Activated CD4-positive, alpha-beta T cell treated with anti-CD3 and anti-CD28 coated beads for 24 hours (primary cell): Measurements from ENCODE around the gene LMO1.

Source experiments
- DNase-seq, 2 donors: peaks; one replicate each; pipeline ENCODE4 v3.0.0-alpha.2; 2020; ENCODE audit warnings: low read depth in 2 of 2

Gene LMO1

DNA sequence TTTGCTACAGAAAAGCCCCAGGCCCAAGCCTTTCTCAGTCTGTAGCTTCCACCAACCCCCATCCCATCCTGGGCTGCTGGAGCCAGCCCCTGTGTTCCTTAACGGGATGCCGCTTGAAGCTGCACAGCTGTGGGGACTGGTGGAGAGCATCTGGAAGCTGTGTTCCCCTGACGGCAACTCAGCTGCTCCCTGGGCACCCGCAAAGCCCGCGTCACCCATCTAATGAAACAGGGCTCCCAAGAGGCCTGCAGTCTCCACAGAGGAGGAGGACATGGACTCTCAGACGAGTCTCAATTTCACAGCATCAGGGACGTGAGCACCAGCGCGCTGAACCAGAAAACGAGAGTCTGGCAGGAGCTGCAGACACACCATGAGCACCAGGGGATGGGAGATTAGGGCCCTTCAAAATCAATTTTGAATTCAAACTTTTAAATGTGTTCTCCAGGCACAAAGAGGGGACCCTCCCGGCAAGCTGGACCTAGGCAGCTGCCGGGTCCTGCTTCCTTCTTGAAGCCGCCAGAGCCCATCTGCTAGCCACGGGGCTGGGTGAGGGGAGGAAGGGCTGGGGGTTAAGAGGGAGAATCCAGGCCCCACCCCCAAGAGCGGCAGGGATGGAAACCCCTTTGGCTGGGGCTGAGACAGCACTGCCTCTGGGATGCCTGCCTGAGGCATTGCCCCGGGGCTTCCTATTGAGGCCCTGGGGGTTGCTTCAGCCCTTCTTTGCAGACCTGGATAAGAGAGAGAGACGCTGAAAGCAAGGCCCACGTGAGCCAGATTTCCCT is 21.0 kb downstream of the LMO1 start:
- DNase-seq = no peak

GRCh38 chr11:8242118-8242475 is 21.6 kb downstream of the LMO1 start:
- no peak for DNase-seq

DNA sequence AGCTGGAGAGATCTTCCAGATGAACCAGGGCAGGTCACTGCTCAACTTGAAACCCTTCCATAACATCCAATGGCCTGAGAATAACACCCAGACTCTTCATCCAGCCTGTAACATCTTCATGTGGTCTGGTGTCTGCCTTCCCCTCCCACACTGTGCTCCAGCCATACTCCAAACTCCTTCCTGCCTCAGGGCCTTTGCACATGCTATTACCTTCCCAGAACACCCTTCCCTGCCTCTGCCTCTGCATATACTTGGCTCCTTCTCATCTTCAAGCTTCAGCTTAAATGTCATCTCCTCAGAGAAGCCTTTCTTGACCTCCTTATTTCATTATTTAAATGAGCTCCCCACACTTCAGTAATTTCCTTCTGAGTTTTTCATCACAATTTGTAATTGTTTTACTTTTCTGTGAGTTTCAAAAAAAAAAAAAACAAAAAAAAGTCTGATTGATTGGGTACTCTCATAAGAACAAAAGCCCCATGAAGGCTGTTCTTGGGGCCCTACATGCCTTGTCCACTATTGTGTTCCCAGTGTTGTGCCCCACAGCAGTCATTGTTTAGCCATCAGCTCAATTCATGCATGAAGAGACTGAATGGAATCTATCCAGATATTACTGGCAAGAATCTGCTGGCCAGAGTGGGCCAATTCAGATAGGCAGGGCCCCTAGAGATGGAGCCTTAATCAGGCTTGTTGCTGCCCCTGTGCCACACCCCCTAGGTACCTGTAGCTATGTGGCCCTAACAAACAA is 22.1 kb downstream of the LMO1 start:
- no peak for DNase-seq

DNA sequence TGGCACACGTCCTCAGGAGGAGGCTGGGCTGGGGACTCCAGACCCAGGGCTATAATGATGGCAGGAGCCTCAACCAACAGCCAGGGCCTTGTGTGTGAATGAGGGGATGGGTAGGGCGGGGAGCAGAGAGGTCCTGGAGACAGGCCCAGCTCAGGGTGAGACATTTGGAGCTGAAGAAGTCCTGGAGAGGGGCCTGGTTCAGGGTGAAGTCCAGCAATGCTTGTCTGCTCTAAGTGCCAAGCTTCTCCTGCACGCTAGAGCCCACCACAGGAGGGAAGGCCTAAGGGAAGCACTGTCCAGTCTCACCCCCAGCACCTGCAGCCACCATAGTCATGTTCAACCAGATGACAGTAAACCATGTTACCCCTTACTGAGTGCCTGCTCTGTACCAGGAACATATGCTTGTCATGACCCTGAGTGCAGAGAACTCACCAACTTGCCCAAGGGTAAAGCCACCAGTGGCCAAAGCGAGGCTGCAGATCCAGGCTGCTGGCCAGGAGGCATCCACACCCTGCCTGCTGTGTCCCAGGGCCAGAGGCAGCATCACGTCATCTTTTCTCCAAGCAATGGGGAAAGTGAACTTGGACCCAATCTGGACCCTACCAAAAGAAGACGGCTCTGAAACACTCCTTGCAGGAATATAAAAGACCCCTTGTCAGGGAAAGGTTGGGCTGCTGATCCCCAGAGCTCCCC is 24.0 kb downstream of the LMO1 start:
- DNase-seq = no peak

GRCh38 chr11:8239040-8239439 is 24.6 kb downstream of the LMO1 start:
- DNase-seq = no peak

GRCh38 chr11:8237453-8237852 is 26.2 kb downstream of the LMO1 start:
- DNase-seq = no peak

DNA sequence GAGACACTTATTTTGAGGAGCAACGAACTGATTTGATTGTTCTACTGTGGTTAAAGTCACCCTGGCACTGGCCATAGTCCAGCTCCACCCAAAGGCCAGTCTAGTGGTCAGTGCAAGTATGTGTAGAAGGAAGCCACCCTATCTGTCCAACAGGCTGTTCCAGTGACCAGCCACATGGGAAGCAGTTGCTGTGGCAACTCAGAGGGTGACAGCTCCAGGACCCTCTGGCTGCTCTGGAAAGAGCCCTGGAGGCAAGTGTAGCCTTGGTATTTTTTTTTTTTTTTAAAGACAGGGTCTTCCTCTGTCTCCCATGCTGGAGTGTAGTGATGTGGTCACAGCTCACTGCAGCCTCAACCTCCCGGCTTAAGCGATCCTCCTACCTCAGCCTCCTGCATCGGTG is 27.8 kb downstream of the LMO1 start:
- no peak for DNase-seq

GRCh38 chr11:8234910-8235309 is 28.8 kb downstream of the LMO1 start:
- no peak for DNase-seq

DNA sequence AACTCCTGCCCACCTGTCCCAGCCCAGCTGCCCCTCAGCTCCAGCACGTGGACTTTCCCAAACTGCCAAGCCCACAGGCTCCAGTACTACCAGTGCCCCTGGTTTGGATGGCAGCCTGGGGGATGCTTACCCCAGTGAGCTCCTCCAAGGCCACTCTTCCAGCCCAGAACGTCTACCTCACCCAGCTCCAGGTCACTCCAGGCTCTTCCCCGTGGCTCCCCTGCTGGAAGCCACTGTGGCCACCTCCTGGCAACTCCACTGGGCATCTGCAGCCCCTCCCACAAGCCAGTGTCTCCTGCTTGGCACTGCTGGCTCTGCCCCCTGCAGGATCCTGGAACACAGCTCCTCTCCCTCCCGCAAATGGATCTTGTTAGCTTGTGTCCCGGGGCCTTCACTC is 29.3 kb downstream of the LMO1 start:
- no peak for DNase-seq

DNA sequence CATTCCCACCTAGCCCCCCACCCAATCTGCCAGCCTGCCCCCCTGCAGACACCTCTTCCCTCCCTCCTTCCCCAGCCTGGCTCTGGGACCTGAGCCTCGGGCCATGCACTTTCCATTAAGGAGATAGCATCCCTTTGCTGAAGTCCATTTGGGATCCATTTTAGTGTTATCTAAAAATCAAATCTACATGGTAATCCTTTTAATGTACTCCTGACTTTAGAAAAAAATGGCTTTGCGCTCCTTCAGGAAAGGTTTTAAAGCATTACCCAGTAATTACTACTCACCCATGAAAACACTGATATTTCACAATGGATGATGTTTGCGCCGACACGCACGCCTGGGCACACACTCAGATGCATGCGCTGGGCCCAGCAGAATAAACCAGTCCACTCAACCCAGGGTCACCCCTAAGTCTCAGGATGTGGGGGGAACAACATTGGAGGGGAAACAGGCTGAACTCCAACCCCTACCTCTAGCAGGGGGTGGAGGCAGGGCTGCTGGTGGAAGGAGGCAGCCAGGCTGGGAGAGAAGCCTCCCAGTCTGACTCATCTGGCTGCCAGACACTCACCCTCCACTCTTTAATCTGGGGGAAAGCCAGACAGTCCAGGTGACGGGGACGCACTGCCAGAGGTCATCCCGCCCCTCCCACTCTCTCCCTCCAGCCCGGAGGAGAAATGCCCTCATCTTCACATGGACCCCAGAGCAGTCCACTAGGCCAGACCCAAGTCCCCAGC is 29.8 kb downstream of the LMO1 start:
- DNase-seq = no peak

DNA sequence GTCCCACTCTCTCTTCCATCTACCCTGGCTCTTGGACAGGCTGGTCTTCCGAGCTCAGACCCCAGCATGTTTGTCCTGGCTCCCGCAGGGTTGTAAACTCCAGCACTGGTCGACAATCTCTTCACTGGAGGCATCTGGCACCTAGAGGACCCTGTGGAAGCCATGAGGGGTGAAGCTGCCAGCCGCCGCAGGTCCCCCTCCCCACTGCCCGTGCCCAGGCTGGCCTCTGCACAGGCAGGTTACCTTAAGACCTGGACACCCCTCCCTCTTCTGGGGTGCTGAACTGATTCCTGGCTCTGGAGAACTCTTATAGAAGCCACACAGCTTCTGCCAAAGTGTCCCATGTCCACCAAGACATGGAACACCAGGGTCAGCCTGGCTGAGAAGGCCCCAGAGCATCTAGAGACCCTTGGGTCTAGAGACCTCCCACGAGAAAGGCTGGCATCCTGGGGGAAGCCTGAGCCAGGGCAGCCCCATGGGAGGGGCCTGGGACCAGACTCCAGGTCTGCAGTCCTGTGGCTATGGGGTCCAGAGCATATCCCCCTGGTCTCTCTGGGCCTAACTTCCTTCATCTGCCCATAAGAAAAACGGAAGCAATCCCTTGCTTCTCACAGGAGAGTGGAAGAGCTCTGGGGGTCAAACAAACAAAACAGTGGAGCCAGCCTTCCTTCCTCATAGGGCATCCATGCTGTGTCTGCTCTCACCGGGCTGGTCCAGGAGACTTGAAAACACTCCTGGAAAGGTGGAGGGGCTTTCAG is 30.6 kb downstream of the LMO1 start:
- DNase-seq = no peak

- DNase-seq = no peak
These were observed 31.3 kb downstream of the LMO1 start for GRCh38 chr11:8232414-8232813.

DNA sequence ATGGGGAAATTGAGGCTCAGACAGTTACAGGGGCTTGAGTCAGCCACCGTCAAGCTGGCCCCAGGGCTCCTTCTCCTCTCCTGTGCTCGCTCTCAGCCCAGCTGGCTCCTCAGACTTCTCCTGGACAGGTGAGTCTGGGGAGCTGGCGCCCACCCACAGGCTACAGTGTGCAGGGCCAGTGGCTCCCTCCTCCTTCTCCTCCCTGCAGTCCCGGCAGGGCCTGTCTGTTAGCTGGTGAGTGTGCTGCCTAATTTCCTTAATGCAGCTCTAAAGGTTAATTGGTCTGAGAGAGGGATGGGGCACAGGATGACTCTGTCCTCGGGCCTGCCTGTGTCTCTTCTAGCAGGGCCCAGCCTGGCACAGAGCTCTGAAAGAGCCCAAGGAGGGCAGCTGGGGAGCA is 31.7 kb downstream of the LMO1 start:
- no peak for DNase-seq

- DNase-seq = no peak
These were observed 32.5 kb downstream of the LMO1 start for GRCh38 chr11:8230921-8231847.

DNA sequence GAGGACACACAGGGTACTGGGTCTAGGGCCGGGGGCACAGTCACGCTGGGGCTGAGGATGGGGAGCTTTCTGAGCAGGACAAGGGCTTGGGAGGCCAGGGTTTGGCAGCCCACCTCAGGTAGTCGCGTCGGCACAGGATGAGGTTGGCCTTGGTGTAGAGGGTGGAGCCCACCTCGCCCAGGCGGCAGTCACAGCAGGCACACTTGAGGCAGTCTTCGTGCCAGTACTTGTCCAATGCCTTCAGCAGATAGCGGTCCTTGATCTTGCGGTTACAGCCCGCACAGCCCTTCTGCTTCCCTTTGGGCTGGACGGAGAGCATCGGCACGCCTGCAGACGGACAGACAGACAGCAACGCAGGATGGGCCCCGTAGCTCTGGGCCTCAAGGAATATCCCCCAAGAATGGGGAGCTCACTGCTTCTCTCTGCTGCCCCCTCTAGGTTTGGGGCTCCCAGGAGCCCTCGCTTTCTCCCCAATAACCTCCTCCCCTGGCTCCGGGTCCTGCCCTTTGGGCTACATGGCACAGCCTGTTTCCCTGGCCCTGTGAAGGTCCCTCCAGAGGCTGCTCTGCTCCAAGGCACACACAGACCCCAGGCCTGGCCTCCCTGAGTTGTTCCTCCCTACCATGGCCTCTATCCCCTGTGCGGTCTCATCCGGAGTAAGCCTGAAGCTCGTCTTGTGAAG is 33.4 kb downstream of the LMO1 start:
- no peak for DNase-seq

- no peak for DNase-seq
These were observed 34.1 kb downstream of the LMO1 start for GRCh38 chr11:8229299-8230177.

DNA sequence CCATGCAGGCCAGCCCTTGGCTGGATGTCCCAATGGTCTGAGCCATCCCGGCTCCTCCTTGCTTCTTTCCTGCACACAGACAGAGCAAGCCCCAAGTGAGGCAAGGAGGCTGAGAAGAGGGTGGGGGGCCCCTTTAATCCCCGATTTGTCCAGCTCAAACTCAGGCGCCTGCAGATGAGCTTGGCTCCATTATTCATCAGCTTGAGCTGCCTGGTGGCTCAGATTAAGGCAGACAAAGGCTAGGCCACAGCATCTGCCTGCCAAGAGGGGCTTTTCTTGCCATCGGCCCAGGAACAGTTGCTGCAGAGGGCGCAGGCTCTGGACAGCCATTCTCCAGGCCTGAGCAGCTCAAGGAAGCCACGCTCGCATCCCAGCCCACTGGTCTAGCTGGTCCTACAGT is 35.4 kb downstream of the LMO1 start:
- no peak for DNase-seq
